ENCODE measurements around the gene LRRC58. TPM values are rescaled to one million over a fixed set of nuclear protein-coding genes. Genes with fewer than 3 reads are reported as not detected.
"Not testable (repeated sequence)": the region's sequence is repeated elsewhere in the genome, so short reads cannot be mapped to it uniquely, and the experiment has no call there.

LRRC58 gene
- total and polyA plus RNA-seq, 4 donors = 6.8 to 19.2 (median 13.5) TPM

DNA sequence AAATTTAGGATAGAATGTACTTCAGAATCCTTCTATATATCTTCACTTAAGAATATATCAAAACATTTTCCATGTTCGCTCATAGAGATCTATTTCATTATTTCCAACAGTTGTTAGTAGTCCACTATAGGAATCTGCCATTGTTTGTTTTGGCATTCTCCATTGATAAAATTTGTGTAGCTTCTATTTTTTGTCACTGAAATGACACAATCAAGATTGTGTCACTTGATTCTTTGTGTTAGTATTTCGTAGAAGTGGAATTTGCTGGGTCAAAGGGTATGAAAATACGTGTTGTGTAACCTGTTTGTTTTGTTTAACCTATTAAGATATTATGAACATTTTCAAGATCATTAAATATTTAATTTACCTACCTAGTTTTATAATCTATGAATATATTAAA, 48.2 kb downstream of the LRRC58 start:
- WGBS, 2 donors = 52 to 61% methylated on average over 3 of the region's 3 CpGs
- intact Hi-C loops (cut with DNase I) = no loop called here
- DNase-seq = no peak
- Histone ChIP-seq H3K36me3 (ENCODE audit: control insufficient read depth in 1 of 2, insufficient read depth in 2 of 2, low read length in 1 of 2) (no peaks in the 10 kb centered on the region), H3K27me3 (ENCODE audit: control insufficient read depth in 1 of 2, insufficient read depth in 2 of 2, low read length in 1 of 2) (no peaks in the 10 kb centered on the region), H3K9me3 (ENCODE audit: control insufficient read depth, low read length) (no peaks in the 10 kb centered on the region), H3K4me3 (ENCODE audit: low read length in 2 of 2) (no peak overlapping the region), H3K27ac (ENCODE audit: low read depth in 1 of 2, low read length in 2 of 2) (no peak overlapping the region), H3K4me1 (ENCODE audit: control insufficient read depth in 1 of 2, insufficient read depth in 2 of 2, low read length in 2 of 2) (no peaks in the 10 kb centered on the region)
- no peak for ATAC-seq (ENCODE audit: low FRiP score)

DNA sequence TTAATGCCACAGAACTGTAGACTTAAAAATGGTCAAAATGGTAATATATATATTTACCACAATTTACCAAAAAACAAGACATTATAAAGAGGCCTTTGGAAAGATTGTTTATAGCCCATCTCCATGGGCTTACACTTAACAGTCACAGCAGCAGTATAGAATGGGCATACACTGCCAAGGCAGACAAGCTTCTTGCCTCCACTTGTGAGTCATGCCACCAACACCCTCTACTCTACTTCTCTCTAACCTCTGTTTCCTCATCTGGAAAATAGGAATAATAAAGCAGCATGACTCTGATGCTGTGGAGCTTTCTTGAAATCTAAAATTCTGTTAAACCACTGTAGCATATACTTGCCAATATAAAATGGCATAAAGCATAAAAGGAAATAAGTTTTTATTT, 49.8 kb downstream of the LRRC58 start:
- intact Hi-C loops (cut with DNase I) = no loop called here
- Histone ChIP-seq H3K4me1 (ENCODE audit: control insufficient read depth in 1 of 2, insufficient read depth in 2 of 2, low read length in 2 of 2) (no peaks in the 10 kb centered on the region), H3K27me3 (ENCODE audit: control insufficient read depth in 1 of 2, insufficient read depth in 2 of 2, low read length in 1 of 2) (no peaks in the 10 kb centered on the region), H3K9me3 (ENCODE audit: control insufficient read depth, low read length) (no peaks in the 10 kb centered on the region), H3K36me3 (ENCODE audit: control insufficient read depth in 1 of 2, insufficient read depth in 2 of 2, low read length in 1 of 2) (no peaks in the 10 kb centered on the region), H3K27ac (ENCODE audit: low read depth in 1 of 2, low read length in 2 of 2) (no peak overlapping the region), H3K4me3 (ENCODE audit: low read length in 2 of 2) (no peak overlapping the region)
- ATAC-seq (ENCODE audit: low FRiP score) = no peak
- no peak for DNase-seq

- ATAC-seq (ENCODE audit: low FRiP score) (no peak), DNase-seq (no peak)
- Histone ChIP-seq H3K36me3 (ENCODE audit: control insufficient read depth in 1 of 2, insufficient read depth in 2 of 2, low read length in 1 of 2) (no peaks in the 10 kb centered on the region), H3K9me3 (ENCODE audit: control insufficient read depth, low read length) (no peaks in the 10 kb centered on the region), H3K4me3 (ENCODE audit: low read length in 2 of 2) (no peak overlapping the region), H3K27me3 (ENCODE audit: control insufficient read depth in 1 of 2, insufficient read depth in 2 of 2, low read length in 1 of 2) (no peaks in the 10 kb centered on the region), H3K27ac (ENCODE audit: low read depth in 1 of 2, low read length in 2 of 2) (no peak overlapping the region), H3K4me1 (ENCODE audit: control insufficient read depth in 1 of 2, insufficient read depth in 2 of 2, low read length in 2 of 2) (no peaks in the 10 kb centered on the region)
- intact Hi-C loops (cut with DNase I) = no loop called here
Measured at GRCh38 chr3:120298996-120299395, 50.2 kb downstream of the LRRC58 start.

- DNase-seq; H3K4me3 ChIP-seq (ENCODE audit: low read length in 2 of 2); H3K4me1 ChIP-seq (ENCODE audit: control insufficient read depth in 1 of 2, insufficient read depth in 2 of 2, low read length in 2 of 2); intact Hi-C loops (cut with DNase I); ATAC-seq (ENCODE audit: low FRiP score); H3K27me3 ChIP-seq (ENCODE audit: control insufficient read depth in 1 of 2, insufficient read depth in 2 of 2, low read length in 1 of 2); H3K36me3 ChIP-seq (ENCODE audit: control insufficient read depth in 1 of 2, insufficient read depth in 2 of 2, low read length in 1 of 2); H3K27ac ChIP-seq (ENCODE audit: low read depth in 1 of 2, low read length in 2 of 2); H3K9me3 ChIP-seq (ENCODE audit: control insufficient read depth, low read length): not testable (repeated sequence)
- 50 to 56% methylated on average over 2 of the region's 2 CpGs for WGBS, 2 donors
Measured at GRCh38 chr3:120291552-120291951, 57.6 kb downstream of the LRRC58 start.

- no peaks in the 10 kb centered on the region for H3K9me3 ChIP-seq (ENCODE audit: control insufficient read depth, low read length)
- intact Hi-C loops (cut with DNase I) = no loop called here
- no peaks in the 10 kb centered on the region for H3K36me3 ChIP-seq (ENCODE audit: control insufficient read depth in 1 of 2, insufficient read depth in 2 of 2, low read length in 1 of 2)
- no peaks in the 10 kb centered on the region for H3K27me3 ChIP-seq (ENCODE audit: control insufficient read depth in 1 of 2, insufficient read depth in 2 of 2, low read length in 1 of 2)
- H3K27ac ChIP-seq (ENCODE audit: low read depth in 1 of 2, low read length in 2 of 2) = no peak overlapping the region
- H3K4me3 ChIP-seq (ENCODE audit: low read length in 2 of 2) = no peak overlapping the region
- no peaks in the 10 kb centered on the region for H3K4me1 ChIP-seq (ENCODE audit: control insufficient read depth in 1 of 2, insufficient read depth in 2 of 2, low read length in 2 of 2)
- WGBS, 2 donors = 95 to 96% methylated on average over 15 to 16 of the region's 16 CpGs
- DNase-seq (no peak), ATAC-seq (ENCODE audit: low FRiP score) (no peak)
Measured at GRCh38 chr3:120289636-120290035, 59.5 kb downstream of the LRRC58 start.

GRCh38 chr3:120286465-120286864, 62.7 kb downstream of the LRRC58 start:
- 66 to 79% methylated on average over 2 of the region's 2 CpGs for WGBS, 2 donors

GRCh38 chr3:120285508-120285841, 63.7 kb downstream of the LRRC58 start:
- H3K27ac ChIP-seq (ENCODE audit: low read depth in 1 of 2, low read length in 2 of 2) = no peak overlapping the region
- intact Hi-C loops (cut with DNase I) = no loop called here
- H3K4me3 ChIP-seq (ENCODE audit: low read length in 2 of 2) = peak overlapping the region; percentile 51 to 75
- WGBS, 2 donors = 22 to 25% methylated on average over 15 of the region's 15 CpGs
- ATAC-seq (ENCODE audit: low FRiP score) = no peak
- H3K36me3 ChIP-seq (ENCODE audit: control insufficient read depth in 1 of 2, insufficient read depth in 2 of 2, low read length in 1 of 2) = no peaks in the 10 kb centered on the region
- no peaks in the 10 kb centered on the region for H3K27me3 ChIP-seq (ENCODE audit: control insufficient read depth in 1 of 2, insufficient read depth in 2 of 2, low read length in 1 of 2)
- H3K9me3 ChIP-seq (ENCODE audit: control insufficient read depth, low read length) = peaks cover 2% of the 10 kb centered on the region
- DNase-seq = no peak
- no peaks in the 10 kb centered on the region for H3K4me1 ChIP-seq (ENCODE audit: control insufficient read depth in 1 of 2, insufficient read depth in 2 of 2, low read length in 2 of 2)

More at GRCh38 chr3:120286465-120286864, 62.7 kb downstream of the LRRC58 start:
- H3K27me3 ChIP-seq (ENCODE audit: control insufficient read depth in 1 of 2, insufficient read depth in 2 of 2, low read length in 1 of 2) = no peaks in the 10 kb centered on the region
- no peaks in the 10 kb centered on the region for H3K36me3 ChIP-seq (ENCODE audit: control insufficient read depth in 1 of 2, insufficient read depth in 2 of 2, low read length in 1 of 2)
- no peak overlapping the region for H3K4me3 ChIP-seq (ENCODE audit: low read length in 2 of 2)
- ATAC-seq (ENCODE audit: low FRiP score) (no peak), DNase-seq (no peak)
- H3K27ac ChIP-seq (ENCODE audit: low read depth in 1 of 2, low read length in 2 of 2) = no peak overlapping the region
- no peaks in the 10 kb centered on the region for H3K9me3 ChIP-seq (ENCODE audit: control insufficient read depth, low read length)
- intact Hi-C loops (cut with DNase I) = no loop called here
- no peaks in the 10 kb centered on the region for H3K4me1 ChIP-seq (ENCODE audit: control insufficient read depth in 1 of 2, insufficient read depth in 2 of 2, low read length in 2 of 2)

DNA sequence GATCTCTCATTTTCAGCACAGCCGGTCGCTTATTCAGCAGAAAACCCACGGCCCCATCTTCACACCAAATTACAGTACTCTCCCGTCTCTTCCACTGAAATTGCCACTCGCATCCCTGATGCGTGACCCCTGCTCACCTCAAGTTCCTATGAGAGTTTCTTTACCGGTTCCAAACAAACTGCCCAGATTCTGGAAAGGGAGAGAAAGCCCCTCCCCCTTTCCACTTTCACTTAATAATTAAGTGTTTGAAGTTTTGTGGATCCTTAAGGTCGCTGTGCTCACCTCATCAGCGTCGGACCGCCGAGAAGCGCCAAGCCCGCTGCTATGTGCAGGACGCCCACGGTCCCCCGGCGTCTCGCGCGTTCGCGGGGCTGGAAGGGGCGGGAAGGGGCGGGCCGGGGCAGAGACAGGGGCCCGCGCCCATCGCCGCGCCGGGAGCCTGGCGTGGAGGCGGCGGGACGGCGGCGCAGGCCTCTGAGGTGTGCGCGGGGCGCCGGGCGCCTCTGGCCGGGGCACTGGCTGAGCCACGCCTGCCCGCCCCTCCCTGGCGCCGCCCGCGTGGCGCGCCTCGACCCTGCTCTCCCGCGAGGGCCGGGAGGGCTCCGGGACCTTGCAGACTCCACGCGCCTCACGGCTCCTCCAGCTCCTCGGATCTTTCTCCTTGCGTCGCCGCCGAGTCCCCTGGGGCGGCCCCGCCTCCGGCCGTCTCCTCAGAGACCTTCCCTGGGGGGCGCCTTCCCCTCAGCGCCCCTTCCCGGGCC, 64.2 kb downstream of the LRRC58 start, which contains the start of gene GPR156:
Gene GPR156, minus strand, starts transcription at position 476 of the 761 bp plus-strand sequence. CDS start 41,124 bp downstream, outside the sequence.
- DNase-seq (no peak), ATAC-seq (ENCODE audit: low FRiP score) (no peak)
- Histone ChIP-seq H3K36me3 (ENCODE audit: control insufficient read depth in 1 of 2, insufficient read depth in 2 of 2, low read length in 1 of 2) (no peaks in the 10 kb centered on the region), H3K27ac (ENCODE audit: low read depth in 1 of 2, low read length in 2 of 2) (no peak within 1 kb of the TSS), H3K4me1 (ENCODE audit: control insufficient read depth in 1 of 2, insufficient read depth in 2 of 2, low read length in 2 of 2) (no peaks in the 10 kb centered on the region), H3K4me3 (ENCODE audit: low read length in 2 of 2) (peak within 1 kb of the TSS; percentile 51 to 75), H3K9me3 (ENCODE audit: control insufficient read depth, low read length) (peaks cover 2% of the 10 kb centered on the region), H3K27me3 (ENCODE audit: control insufficient read depth in 1 of 2, insufficient read depth in 2 of 2, low read length in 1 of 2) (no peaks in the 10 kb centered on the region)
- 4 to 6% methylated on average over 50 to 72 of the region's 72 CpGs for WGBS, 2 donors
- intact Hi-C loops (cut with DNase I) = no loop called here

GRCh38 chr3:120281261-120281660, 67.9 kb downstream of the LRRC58 start:
- Histone ChIP-seq H3K4me3 (ENCODE audit: low read length in 2 of 2) (no peak overlapping the region), H3K27ac (ENCODE audit: low read depth in 1 of 2, low read length in 2 of 2) (no peak overlapping the region), H3K36me3 (ENCODE audit: control insufficient read depth in 1 of 2, insufficient read depth in 2 of 2, low read length in 1 of 2) (no peaks in the 10 kb centered on the region), H3K9me3 (ENCODE audit: control insufficient read depth, low read length) (peaks cover 2% of the 10 kb centered on the region), H3K4me1 (ENCODE audit: control insufficient read depth in 1 of 2, insufficient read depth in 2 of 2, low read length in 2 of 2) (no peaks in the 10 kb centered on the region), H3K27me3 (ENCODE audit: control insufficient read depth in 1 of 2, insufficient read depth in 2 of 2, low read length in 1 of 2) (no peaks in the 10 kb centered on the region)
- no peak for ATAC-seq (ENCODE audit: low FRiP score)
- intact Hi-C loops (cut with DNase I) = no loop called here
- 94 to 95% methylated on average over 3 of the region's 3 CpGs for WGBS, 2 donors
- no peak for DNase-seq

Data from aorta (tissue), 5 donors.